ENCODE measurements around the gene FCER2.

DNA sequence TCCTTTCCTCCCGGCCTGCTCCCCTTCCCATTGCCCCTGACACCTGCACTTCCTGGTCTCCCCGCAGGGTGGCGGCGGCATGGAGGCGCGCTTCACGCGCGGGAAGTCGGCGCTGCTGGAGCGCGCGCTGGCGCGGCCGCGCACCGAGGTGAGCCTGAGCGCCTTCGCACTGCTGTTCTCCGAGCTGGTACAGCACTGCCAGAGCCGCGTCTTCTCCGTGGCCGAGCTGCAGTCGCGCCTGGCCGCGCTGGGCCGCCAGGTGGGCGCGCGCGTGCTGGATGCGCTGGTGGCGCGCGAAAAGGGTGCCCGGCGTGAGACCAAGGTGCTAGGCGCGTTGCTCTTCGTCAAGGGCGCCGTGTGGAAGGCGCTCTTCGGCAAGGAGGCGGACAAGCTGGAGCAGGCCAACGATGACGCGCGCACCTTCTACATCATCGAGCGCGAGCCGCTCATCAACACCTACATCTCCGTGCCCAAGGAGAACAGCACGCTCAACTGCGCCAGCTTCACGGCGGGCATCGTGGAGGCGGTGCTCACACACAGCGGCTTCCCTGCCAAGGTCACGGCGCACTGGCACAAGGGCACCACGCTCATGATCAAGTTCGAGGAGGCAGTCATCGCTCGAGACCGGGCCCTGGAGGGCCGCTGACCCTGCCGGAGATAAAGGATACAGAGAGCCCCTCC is 19.6 kb downstream of the FCER2 start:
- TF ChIP-seq, protein P1, sequence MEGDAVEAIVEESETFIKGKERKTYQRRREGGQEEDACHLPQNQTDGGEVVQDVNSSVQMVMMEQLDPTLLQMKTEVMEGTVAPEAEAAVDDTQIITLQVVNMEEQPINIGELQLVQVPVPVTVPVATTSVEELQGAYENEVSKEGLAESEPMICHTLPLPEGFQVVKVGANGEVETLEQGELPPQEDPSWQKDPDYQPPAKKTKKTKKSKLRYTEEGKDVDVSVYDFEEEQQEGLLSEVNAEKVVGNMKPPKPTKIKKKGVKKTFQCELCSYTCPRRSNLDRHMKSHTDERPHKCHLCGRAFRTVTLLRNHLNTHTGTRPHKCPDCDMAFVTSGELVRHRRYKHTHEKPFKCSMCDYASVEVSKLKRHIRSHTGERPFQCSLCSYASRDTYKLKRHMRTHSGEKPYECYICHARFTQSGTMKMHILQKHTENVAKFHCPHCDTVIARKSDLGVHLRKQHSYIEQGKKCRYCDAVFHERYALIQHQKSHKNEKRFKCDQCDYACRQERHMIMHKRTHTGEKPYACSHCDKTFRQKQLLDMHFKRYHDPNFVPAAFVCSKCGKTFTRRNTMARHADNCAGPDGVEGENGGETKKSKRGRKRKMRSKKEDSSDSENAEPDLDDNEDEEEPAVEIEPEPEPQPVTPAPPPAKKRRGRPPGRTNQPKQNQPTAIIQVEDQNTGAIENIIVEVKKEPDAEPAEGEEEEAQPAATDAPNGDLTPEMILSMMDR (conservative IDR thresholded peaks at IDR 0.05; ENCODE audit: low read depth, low read length): 0 out of 2 replicates have a peak, but pooled peaks have one; percentile 11
- TF ChIP-seq RAD21 (IDR thresholded peaks at IDR 0.05; ENCODE audit: low read length): no peak
- TF ChIP-seq RCOR1 (IDR thresholded peaks at IDR 0.05; ENCODE audit: insufficient replicate concordance, low read length): no peak
- TF ChIP-seq CEBPB (IDR thresholded peaks at IDR 0.05; ENCODE audit: low read depth, low read length): no peak
